KMS-11 (cell line): ENCODE data around the gene KLF13.

ENCODE experiments used
- H2AFZ ChIP-seq: fragments of 200-600 bp; sonication (generic); 2 replicates; pipeline ENCODE4 v1.6.1; 2016; ENCODE audit warnings: antibody characterized with exemption, mixed run types, low read depth
- H3K27ac ChIP-seq: fragments of 200-600 bp; sonication (generic); 2 replicates; pipeline ENCODE4 v1.6.1; 2016; ENCODE audit warnings: mild to moderate bottlenecking, mixed run types
- H3K27me3 ChIP-seq: fragments of 200-600 bp; sonication (generic); 2 replicates; pipeline ENCODE4 v1.6.1; 2017; ENCODE audit warnings: mild to moderate bottlenecking, low read depth, mixed run types, moderate library complexity; ENCODE audit not compliant: insufficient read depth
- H3K36me3 ChIP-seq: fragments of 200-600 bp; sonication (generic); 2 replicates; pipeline ENCODE4 v1.6.1; 2017; ENCODE audit warnings: mild to moderate bottlenecking, mixed run types; ENCODE audit not compliant: insufficient read depth
- H3K4me1 ChIP-seq: fragments of 200-600 bp; sonication (generic); 2 replicates; pipeline ENCODE4 v1.6.1; 2016; ENCODE audit warnings: mild to moderate bottlenecking, low read depth, mixed run types; ENCODE audit not compliant: poor library complexity, severe bottlenecking
- H3K4me2 ChIP-seq: fragments of 200-600 bp; sonication (generic); 2 replicates; pipeline ENCODE4 v1.7.0; 2016; ENCODE audit warnings: mild to moderate bottlenecking, mixed run types
- H3K4me3 ChIP-seq: fragments of 200-600 bp; sonication (generic); IDR thresholded peaks from 2 replicates; pipeline ENCODE4 v1.6.1; 2017; ENCODE audit warnings: low read depth, low read length, mixed read lengths; ENCODE audit not compliant: insufficient read depth
- H3K79me2 ChIP-seq: fragments of 200-600 bp; sonication (generic); 2 replicates; pipeline ENCODE4 v1.6.1; 2016; ENCODE audit warnings: low read depth, mixed run types; ENCODE audit not compliant: insufficient read depth
- H3K9ac ChIP-seq: fragments of 200-600 bp; sonication (generic); 2 replicates; pipeline ENCODE4 v1.6.1; 2016; ENCODE audit warnings: mild to moderate bottlenecking, mixed run types
- H4K20me1 ChIP-seq: fragments of 200-600 bp; sonication (generic); 2 replicates; pipeline ENCODE4 v1.6.1; 2016; ENCODE audit warnings: mild to moderate bottlenecking, mixed run types; ENCODE audit not compliant: insufficient read depth
- TF ChIP-seq, protein P1 (sequence below): fragments of 200-600 bp; sonication (generic); conservative IDR thresholded peaks from 2 replicates; pipeline ENCODE4 v1.6.1; 2017; ENCODE audit warnings: low read depth, mild to moderate bottlenecking, antibody characterized with exemption, low read length, moderate library complexity, mixed read lengths

KLF13 gene

DNA sequence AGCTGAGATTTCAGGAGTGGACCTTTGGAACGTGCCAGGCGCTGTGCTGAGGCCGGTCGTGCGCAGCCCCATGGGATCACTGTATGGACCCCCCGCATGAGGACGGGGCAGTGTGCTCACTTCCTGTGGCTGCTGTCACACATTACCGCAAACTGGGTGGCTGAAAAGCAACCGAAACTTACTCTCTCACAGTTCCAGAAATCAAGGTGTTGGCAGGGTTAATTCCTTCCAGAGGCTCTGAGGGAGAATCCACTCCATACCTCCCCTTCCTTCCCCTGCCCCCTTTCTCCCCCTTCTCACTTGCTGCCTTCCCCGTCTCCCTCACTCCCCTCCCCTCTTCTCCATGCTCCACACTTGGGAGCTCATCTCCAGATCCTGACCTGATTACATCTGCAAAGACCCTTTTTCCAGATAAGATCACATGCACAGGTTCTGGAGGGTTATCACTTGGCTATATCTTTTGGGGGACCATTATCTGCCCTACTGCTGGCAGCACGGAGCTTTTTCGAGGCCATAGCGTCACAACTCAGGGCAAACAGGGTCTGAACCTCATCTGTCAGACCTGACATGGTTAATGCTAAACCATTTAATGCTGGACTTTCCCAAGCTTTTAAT lies 41.2 kb downstream of the KLF13 start:
- Histone ChIP-seq H3K36me3 (no peaks in the 10 kb centered on the region), H3K9ac (no peak overlapping the region), H3K79me2 (peaks cover 95% of the 10 kb centered on the region), H3K27me3 (no peaks in the 10 kb centered on the region), H3K4me1 (peaks cover 79% of the 10 kb centered on the region), H3K27ac (peak overlapping the region; percentile 43; the same call in 1 of the 2 replicates), H3K4me3 (no peak overlapping the region), H3K4me2 (peak overlapping the region; percentile 58; the same call in 1 of the 2 replicates), H4K20me1 (peaks cover 8% of the 10 kb centered on the region; the same call in 1 of the 2 replicates), H2AFZ (no peak overlapping the region)
- TF ChIP-seq, protein P1, sequence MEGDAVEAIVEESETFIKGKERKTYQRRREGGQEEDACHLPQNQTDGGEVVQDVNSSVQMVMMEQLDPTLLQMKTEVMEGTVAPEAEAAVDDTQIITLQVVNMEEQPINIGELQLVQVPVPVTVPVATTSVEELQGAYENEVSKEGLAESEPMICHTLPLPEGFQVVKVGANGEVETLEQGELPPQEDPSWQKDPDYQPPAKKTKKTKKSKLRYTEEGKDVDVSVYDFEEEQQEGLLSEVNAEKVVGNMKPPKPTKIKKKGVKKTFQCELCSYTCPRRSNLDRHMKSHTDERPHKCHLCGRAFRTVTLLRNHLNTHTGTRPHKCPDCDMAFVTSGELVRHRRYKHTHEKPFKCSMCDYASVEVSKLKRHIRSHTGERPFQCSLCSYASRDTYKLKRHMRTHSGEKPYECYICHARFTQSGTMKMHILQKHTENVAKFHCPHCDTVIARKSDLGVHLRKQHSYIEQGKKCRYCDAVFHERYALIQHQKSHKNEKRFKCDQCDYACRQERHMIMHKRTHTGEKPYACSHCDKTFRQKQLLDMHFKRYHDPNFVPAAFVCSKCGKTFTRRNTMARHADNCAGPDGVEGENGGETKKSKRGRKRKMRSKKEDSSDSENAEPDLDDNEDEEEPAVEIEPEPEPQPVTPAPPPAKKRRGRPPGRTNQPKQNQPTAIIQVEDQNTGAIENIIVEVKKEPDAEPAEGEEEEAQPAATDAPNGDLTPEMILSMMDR, result no peak

DNA sequence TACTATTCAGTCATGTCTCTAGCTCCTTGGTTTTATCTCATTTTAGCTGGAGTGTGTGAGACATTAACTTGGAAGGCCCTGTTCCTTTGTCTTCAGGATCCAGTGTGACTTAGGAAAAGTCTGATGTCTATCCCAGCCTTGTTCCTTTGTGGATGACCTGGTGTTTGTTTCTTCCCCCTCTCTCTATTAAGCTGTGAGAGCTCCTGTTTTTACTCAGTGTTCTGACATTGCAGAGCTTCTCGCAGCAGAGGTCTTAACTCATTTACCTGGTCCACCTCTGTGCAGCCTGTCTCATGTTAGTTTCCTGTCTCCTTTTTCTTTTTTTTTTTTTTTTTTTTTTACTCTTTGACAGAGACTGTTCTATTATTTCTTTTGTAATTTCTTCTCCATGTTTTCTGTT lies 43.1 kb downstream of the KLF13 start:
- no peak overlapping the region for H3K4me2 ChIP-seq
- peaks cover 60% of the 10 kb centered on the region for H3K4me1 ChIP-seq
- peaks cover 8% of the 10 kb centered on the region; the same call in 1 of the 2 replicates for H4K20me1 ChIP-seq
- H3K79me2 ChIP-seq, result peaks cover 92% of the 10 kb centered on the region
- TF ChIP-seq, protein P1, result no peak
- no peak overlapping the region for H2AFZ ChIP-seq
- H3K9ac ChIP-seq, result no peak overlapping the region
- H3K4me3 ChIP-seq, result no peak overlapping the region
- no peaks in the 10 kb centered on the region for H3K36me3 ChIP-seq
- no peaks in the 10 kb centered on the region for H3K27me3 ChIP-seq
- no peak overlapping the region for H3K27ac ChIP-seq

DNA sequence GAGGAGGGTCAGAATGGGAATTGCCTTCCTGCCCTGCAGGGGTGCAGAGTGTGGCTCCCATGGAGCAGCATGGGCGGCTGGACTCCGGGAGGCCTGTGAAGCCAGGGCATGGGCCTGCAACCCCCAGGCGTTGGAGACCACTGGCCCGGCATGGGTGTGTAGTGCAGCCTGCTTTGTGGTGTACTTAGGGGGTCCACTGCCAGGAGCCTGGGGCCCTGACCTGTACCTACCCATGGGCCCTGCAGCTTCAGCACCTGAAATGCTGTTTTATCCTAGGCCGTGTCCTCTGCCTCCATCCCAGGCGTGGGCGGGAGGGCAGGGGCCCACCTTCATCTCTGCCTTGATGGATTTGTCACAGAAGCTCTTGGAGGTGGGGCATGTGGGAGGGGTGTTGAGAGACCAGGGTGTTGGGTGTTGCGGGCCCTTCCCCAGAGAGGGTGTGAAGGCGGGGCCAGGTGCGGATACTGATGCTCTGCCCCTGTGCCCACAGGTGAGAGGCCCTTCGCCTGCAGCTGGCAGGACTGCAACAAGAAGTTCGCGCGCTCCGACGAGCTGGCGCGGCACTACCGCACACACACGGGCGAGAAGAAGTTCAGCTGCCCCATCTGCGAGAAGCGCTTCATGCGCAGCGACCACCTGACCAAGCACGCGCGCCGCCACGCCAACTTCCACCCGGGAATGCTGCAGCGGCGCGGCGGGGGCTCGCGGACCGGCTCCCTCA lies 45.0 kb downstream of the KLF13 start:
- TF ChIP-seq, protein P1, result no peak
- Histone ChIP-seq H3K9ac (no peak overlapping the region), H2AFZ (no peak overlapping the region), H3K4me1 (peaks cover 40% of the 10 kb centered on the region), H3K4me2 (no peak overlapping the region), H3K36me3 (no peaks in the 10 kb centered on the region), H3K27me3 (no peaks in the 10 kb centered on the region), H3K79me2 (peaks cover 82% of the 10 kb centered on the region), H3K27ac (no peak overlapping the region), H3K4me3 (no peak overlapping the region), H4K20me1 (peaks cover 8% of the 10 kb centered on the region; the same call in 1 of the 2 replicates)

DNA sequence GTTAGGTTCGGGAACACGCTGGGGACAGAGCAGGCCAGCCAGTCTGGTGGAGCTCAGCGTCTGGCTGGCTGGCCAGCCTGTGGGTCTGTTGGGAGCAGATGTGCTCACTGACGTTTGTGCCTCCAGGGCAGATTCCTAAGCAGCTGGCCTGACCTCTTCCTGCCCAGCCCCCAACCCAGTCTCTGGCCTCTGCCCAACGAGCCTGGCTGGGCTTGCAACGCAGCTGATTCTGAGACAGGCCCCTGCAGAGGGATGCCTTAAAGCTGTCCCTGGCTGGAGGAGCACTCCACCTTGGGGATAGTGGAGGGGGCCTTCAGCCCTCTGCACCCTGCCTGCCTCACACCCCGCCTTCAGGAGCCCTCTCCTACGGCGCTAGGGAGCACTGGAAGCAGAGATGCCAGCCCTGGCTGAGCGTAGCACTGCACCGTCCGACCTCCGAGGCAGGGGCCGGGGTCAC lies 46.0 kb downstream of the KLF13 start:
- Histone ChIP-seq H3K4me1 (peaks cover 31% of the 10 kb centered on the region), H3K36me3 (no peaks in the 10 kb centered on the region), H2AFZ (no peak overlapping the region), H3K4me2 (no peak overlapping the region), H3K79me2 (peaks cover 72% of the 10 kb centered on the region), H3K27me3 (no peaks in the 10 kb centered on the region), H4K20me1 (peaks cover 8% of the 10 kb centered on the region; the same call in 1 of the 2 replicates), H3K4me3 (no peak overlapping the region), H3K9ac (no peak overlapping the region), H3K27ac (no peak overlapping the region)
- TF ChIP-seq, protein P1, result no peak
